Lower lobe of right lung (tissue), 2 donors: ENCODE measurements around the gene UGT1A1. TPM values are rescaled to one million over a fixed set of nuclear protein-coding genes. Genes with fewer than 3 reads are reported as not detected.
A peak's percentile ranks its signal among the peaks of the same experiment; 100 is the strongest.

Experiments
- ATAC-seq, 2 donors: fragments of 200-7000 bp; cut with Tn5 transposase; one replicate each; pipeline ENCODE4 v1.9.1; 2020 to 2022; ENCODE audit warnings: mild to moderate bottlenecking in 2 of 2, moderate library complexity in 2 of 2
- DNase-seq: peaks from one replicate; pipeline ENCODE4 v3.0.0-alpha.2; 2020
- H3K27ac ChIP-seq: fragments of 200-600 bp; one replicate; pipeline ENCODE4 v1.8.0; 2022
- H3K27me3 ChIP-seq: fragments of 200-600 bp; one replicate; pipeline ENCODE4 v1.8.0; 2022; ENCODE audit warnings: low read depth
- H3K36me3 ChIP-seq: fragments of 200-600 bp; one replicate; pipeline ENCODE4 v1.8.0; 2022; ENCODE audit warnings: mild to moderate bottlenecking
- H3K4me1 ChIP-seq: fragments of 200-600 bp; one replicate; pipeline ENCODE4 v1.8.0; 2022
- H3K4me3 ChIP-seq: fragments of 200-600 bp; one replicate; pipeline ENCODE4 v1.8.0; 2022; ENCODE audit warnings: mild to moderate bottlenecking
- H3K9me3 ChIP-seq: fragments of 200-600 bp; one replicate; pipeline ENCODE4 v1.8.0; 2022
- CTCF ChIP-seq: fragments of 200-600 bp; IDR thresholded peaks from one replicate; pipeline ENCODE4 v1.8.0; 2022; ENCODE audit warnings: antibody characterized with exemption, mild to moderate bottlenecking
- intact Hi-C: fragments of 100-400 bp; cut with DNase I; formaldehyde crosslinking; loops from one replicate; pipeline ENCODE4 v1.11.0; 2022
- total RNA-seq: library from RNA; stranded (reverse); fragmentation: NEBNext Ultra II Directional; extraction: Animal tissue kit (Norgen Biotek cat#: 25700); gene quantifications from one replicate; pipeline ENCODE4 v1.2.1, GENCODE V29; 2021
- donor health status: DM: no; HTN: yes; CAD: no; lungs with severe emphysema.

Gene UGT1A1
- total RNA-seq, 1 donor from 2014 or later: 0.24 TPM

GRCh38 chr2:233803994-233804393 is 43.9 kb downstream of the UGT1A1 start:
- ATAC-seq (no peak), DNase-seq (peak; percentile 21)
- Histone ChIP-seq H3K9me3 (no peaks in the 10 kb centered on the region), H3K27me3 (no peaks in the 10 kb centered on the region), H3K36me3 (no peaks in the 10 kb centered on the region), H3K4me1 (no peaks in the 10 kb centered on the region), H3K4me3 (no peak overlapping the region), H3K27ac (no peak overlapping the region)
- intact Hi-C loops: no loop called here
- TF ChIP-seq CTCF: no peak

- H3K9me3 ChIP-seq: no peaks in the 10 kb centered on the region
- no peaks in the 10 kb centered on the region for H3K36me3 ChIP-seq
- TF ChIP-seq CTCF: no peak
- H3K4me1 ChIP-seq: no peaks in the 10 kb centered on the region
- ATAC-seq: no peak
- intact Hi-C loops: no loop called here
- no peak overlapping the region for H3K27ac ChIP-seq
- DNase-seq: peak; percentile 21
- no peak overlapping the region for H3K4me3 ChIP-seq
- H3K27me3 ChIP-seq: no peaks in the 10 kb centered on the region
Observed at GRCh38 chr2:233807215-233807865, 47.3 kb downstream of the UGT1A1 start.

GRCh38 chr2:233807966-233808935 is 48.2 kb downstream of the UGT1A1 start:
- Histone ChIP-seq H3K27me3 (no peaks in the 10 kb centered on the region), H3K36me3 (no peaks in the 10 kb centered on the region), H3K9me3 (no peaks in the 10 kb centered on the region), H3K4me3 (no peak overlapping the region), H3K27ac (no peak overlapping the region), H3K4me1 (no peaks in the 10 kb centered on the region)
- ATAC-seq (no peak), DNase-seq (peak; percentile 12)
- no peak for TF ChIP-seq CTCF
- intact Hi-C loops: no loop called here

GRCh38 chr2:233810385-233810784 is 50.3 kb downstream of the UGT1A1 start:
- DNase-seq (no peak), ATAC-seq (no peak)
- no peak overlapping the region for H3K27ac ChIP-seq
- H3K4me3 ChIP-seq: no peak overlapping the region
- no peaks in the 10 kb centered on the region for H3K36me3 ChIP-seq
- no peak for TF ChIP-seq CTCF
- H3K4me1 ChIP-seq: no peaks in the 10 kb centered on the region
- no peaks in the 10 kb centered on the region for H3K27me3 ChIP-seq
- H3K9me3 ChIP-seq: no peaks in the 10 kb centered on the region
- intact Hi-C loops: no loop called here

GRCh38 chr2:233811087-233811486 is 51.0 kb downstream of the UGT1A1 start:
- Histone ChIP-seq H3K27me3 (no peaks in the 10 kb centered on the region), H3K4me3 (no peak overlapping the region), H3K27ac (no peak overlapping the region), H3K9me3 (no peaks in the 10 kb centered on the region), H3K4me1 (no peaks in the 10 kb centered on the region), H3K36me3 (no peaks in the 10 kb centered on the region)
- DNase-seq: no peak
- intact Hi-C loops: no loop called here
- ATAC-seq: no peak
- no peak for TF ChIP-seq CTCF
